ENCODE data around the gene NUP107. TPM values are rescaled to one million over a fixed set of nuclear protein-coding genes. Genes with fewer than 3 reads are reported as not detected.
"Not testable (repeated sequence)": the region's sequence is repeated elsewhere in the genome, so short reads cannot be mapped to it uniquely, and the experiment has no call there.

The NUP107 gene
- total RNA-seq = 79.2 and 93.6 TPM in 2 replicates

- intact Hi-C loops (cut with micrococcal nuclease) = loop anchor here (1.0 to 10.0 kb wide), 14 partner anchors 12 to 1420 kb away; partner anchors contain the start of genes CAND1, CCT2, CPM and IL26
Measured at GRCh38 chr12:68686595-68687521, at the start of gene NUP107. Gene NUP107, plus strand, starts transcription at chr12:68686978. Its CDS starts 88 bp downstream, at chr12:68687066.

GRCh38 chr12:68637439-68637838 lies 49.3 kb upstream of the NUP107 start:
- intact Hi-C loops (cut with micrococcal nuclease) = not testable (repeated sequence)

GRCh38 chr12:68638171-68638570 lies 48.6 kb upstream of the NUP107 start:
- intact Hi-C loops (cut with micrococcal nuclease) = no loop called here

- intact Hi-C loops (cut with micrococcal nuclease) = no loop called here
Measured at GRCh38 chr12:68638721-68639395, 47.9 kb upstream of the NUP107 start.

GRCh38 chr12:68639396-68639767 lies 47.4 kb upstream of the NUP107 start:
- intact Hi-C loops (cut with micrococcal nuclease) = no loop called here

- intact Hi-C loops (cut with micrococcal nuclease) = loop anchor here (1.0 to 5.0 kb wide), 4 partner anchors 20 to 282 kb away; partner anchors contain the start of gene RAP1B
Measured at GRCh38 chr12:68641138-68641537, 45.6 kb upstream of the NUP107 start.

- intact Hi-C loops (cut with micrococcal nuclease) = no loop called here
Measured at GRCh38 chr12:68646484-68646883, 40.3 kb upstream of the NUP107 start.

- intact Hi-C loops (cut with micrococcal nuclease) = no loop called here
Measured at GRCh38 chr12:68647507-68647906, 39.3 kb upstream of the NUP107 start.

- intact Hi-C loops (cut with micrococcal nuclease) = no loop called here
Measured at GRCh38 chr12:68648179-68648578, 38.6 kb upstream of the NUP107 start.

GRCh38 chr12:68665016-68665569 lies 21.7 kb upstream of the NUP107 start:
- intact Hi-C loops (cut with micrococcal nuclease) = no loop called here

GRCh38 chr12:68667291-68667690 lies 19.5 kb upstream of the NUP107 start:
- intact Hi-C loops (cut with micrococcal nuclease) = no loop called here

- intact Hi-C loops (cut with micrococcal nuclease) = no loop called here
Measured at GRCh38 chr12:68667896-68668295, 18.9 kb upstream of the NUP107 start.

- intact Hi-C loops (cut with micrococcal nuclease) = no loop called here
Measured at GRCh38 chr12:68671179-68671578, 15.6 kb upstream of the NUP107 start.

- intact Hi-C loops (cut with micrococcal nuclease) = loop anchor here (1.0 to 2.0 kb wide), 3 partner anchors 17 to 341 kb away; partner anchors contain the start of gene MDM1
Measured at GRCh38 chr12:68673788-68674187, 13.0 kb upstream of the NUP107 start.

- intact Hi-C loops (cut with micrococcal nuclease) = loop anchor here (2.0 kb wide), 1 partner anchor 310 kb away; no protein-coding TSS in a partner anchor
Measured at GRCh38 chr12:68674376-68674775, 12.4 kb upstream of the NUP107 start.

- intact Hi-C loops (cut with micrococcal nuclease) = loop anchor here (1.0 to 5.0 kb wide), 4 partner anchors 11 to 310 kb away; partner anchors contain the start of gene NUP107
Measured at GRCh38 chr12:68675101-68675842, 11.5 kb upstream of the NUP107 start.

GRCh38 chr12:68676854-68677253 lies 9.9 kb upstream of the NUP107 start:
- intact Hi-C loops (cut with micrococcal nuclease) = loop anchor here (5.0 kb wide), 1 partner anchor 35 kb away; no protein-coding TSS in a partner anchor

GRCh38 chr12:68686262-68686594 lies 550 bp upstream of the NUP107 start:
- intact Hi-C loops (cut with micrococcal nuclease) = loop anchor here (1.0 to 10.0 kb wide), 13 partner anchors 11 to 1419 kb away; partner anchors contain the start of genes CAND1, CCT2, CPM and IL26

GRCh38 chr12:68695454-68695853 lies 8.7 kb downstream of the NUP107 start:
- intact Hi-C loops (cut with micrococcal nuclease) = no loop called here

GRCh38 chr12:68699486-68699885 lies 12.7 kb downstream of the NUP107 start:
- intact Hi-C loops (cut with micrococcal nuclease) = no loop called here

- intact Hi-C loops (cut with micrococcal nuclease) = no loop called here
Measured at GRCh38 chr12:68727776-68728175, 41.0 kb downstream of the NUP107 start.

Data from T-helper 1 cell treated with Interleukin-12 subunit alpha and Interleukin-12 subunit beta and Interleukin-4 antibody, amounts not matched to agents 30 ng/mL and 1 ng/mL, for 36 hours (primary cell).